MM.1S (cell line): Measurements from ENCODE around the gene ACOXL.

Experiments
- CTCF ChIP-seq: fragments of 300-600 bp; sonication (generic); IDR thresholded peaks from 2 replicates; pipeline ENCODE4 v1.5.1; 2016; ENCODE audit warnings: antibody characterized with exemption, low read length, mixed read lengths
- EZH2phosphoT487 ChIP-seq: fragments of 300-600 bp; sonication (generic); IDR thresholded peaks from 2 replicates; pipeline ENCODE4 v1.6.1; 2018; ENCODE audit warnings: antibody characterized with exemption, low read length

DNA sequence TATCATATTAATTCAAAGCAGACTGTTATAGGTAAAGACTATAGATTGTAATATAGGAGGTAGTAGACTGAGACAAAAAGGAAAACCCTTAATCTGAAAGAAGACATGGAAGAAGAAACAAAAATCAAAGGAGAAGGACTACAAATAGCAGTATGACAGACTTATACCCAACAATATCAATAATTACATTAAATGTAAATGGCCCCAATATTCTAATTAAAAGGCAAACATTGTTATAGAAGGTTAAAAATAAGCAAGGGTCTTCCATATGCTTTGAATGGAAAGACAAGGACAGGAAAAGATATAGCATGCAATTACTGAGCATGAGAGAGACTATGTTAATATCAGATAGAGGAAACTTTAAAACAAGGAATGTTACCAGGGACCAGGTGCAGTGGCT is 278.8 kb downstream of the ACOXL start:
- TF ChIP-seq CTCF (no peak), EZH2phosphoT487 (no peak)
